ENCODE measurements around the gene C2CD2.

- TF ChIP-seq CTCF (IDR thresholded peaks at IDR 0.05) (no peak), EZH2phosphoT487 (IDR thresholded peaks at IDR 0.05) (no peak)
These were observed 29.5 kb downstream of the C2CD2 start for GRCh38 chr21:41924368-41924754.

Measured in neural progenitor cell (in vitro differentiated cells).